ENCODE measurements around the gene APPL1.

DNA sequence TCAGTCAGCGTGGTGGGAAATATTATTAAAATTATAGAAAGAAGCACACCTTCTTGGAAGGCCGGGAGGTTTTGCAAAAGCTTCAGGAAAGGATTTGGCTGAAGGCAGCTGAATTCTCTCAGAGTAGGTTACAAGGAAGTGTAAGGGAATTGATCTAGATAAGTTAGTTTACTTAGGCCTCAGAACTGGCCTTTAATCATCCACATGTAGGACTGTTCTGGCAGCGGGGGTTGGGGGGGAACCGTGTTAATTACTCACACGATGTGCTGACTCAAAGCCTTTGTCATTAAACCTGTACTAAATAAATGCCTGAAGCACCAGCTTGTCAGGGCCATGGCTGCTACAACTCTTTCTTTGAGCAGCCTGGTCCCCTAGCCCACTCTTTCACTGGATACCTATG, 52.2 kb downstream of the APPL1 start:
- TF ChIP-seq, protein P1, sequence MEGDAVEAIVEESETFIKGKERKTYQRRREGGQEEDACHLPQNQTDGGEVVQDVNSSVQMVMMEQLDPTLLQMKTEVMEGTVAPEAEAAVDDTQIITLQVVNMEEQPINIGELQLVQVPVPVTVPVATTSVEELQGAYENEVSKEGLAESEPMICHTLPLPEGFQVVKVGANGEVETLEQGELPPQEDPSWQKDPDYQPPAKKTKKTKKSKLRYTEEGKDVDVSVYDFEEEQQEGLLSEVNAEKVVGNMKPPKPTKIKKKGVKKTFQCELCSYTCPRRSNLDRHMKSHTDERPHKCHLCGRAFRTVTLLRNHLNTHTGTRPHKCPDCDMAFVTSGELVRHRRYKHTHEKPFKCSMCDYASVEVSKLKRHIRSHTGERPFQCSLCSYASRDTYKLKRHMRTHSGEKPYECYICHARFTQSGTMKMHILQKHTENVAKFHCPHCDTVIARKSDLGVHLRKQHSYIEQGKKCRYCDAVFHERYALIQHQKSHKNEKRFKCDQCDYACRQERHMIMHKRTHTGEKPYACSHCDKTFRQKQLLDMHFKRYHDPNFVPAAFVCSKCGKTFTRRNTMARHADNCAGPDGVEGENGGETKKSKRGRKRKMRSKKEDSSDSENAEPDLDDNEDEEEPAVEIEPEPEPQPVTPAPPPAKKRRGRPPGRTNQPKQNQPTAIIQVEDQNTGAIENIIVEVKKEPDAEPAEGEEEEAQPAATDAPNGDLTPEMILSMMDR (conservative IDR thresholded peaks at IDR 0.05; ENCODE audit: low read depth, low read length): no peak
- no peak for TF ChIP-seq RAD21 (IDR thresholded peaks at IDR 0.05; ENCODE audit: low read length)
- no peak for TF ChIP-seq POLR2A (IDR thresholded peaks at IDR 0.05; ENCODE audit: low read depth, low read length)
- TF ChIP-seq BHLHE40 (IDR thresholded peaks at IDR 0.05; ENCODE audit: low read depth, low read length): no peak
- no peak for TF ChIP-seq CHD1 (IDR thresholded peaks at IDR 0.05; ENCODE audit: low read depth, low read length)
- TF ChIP-seq, protein P2, sequence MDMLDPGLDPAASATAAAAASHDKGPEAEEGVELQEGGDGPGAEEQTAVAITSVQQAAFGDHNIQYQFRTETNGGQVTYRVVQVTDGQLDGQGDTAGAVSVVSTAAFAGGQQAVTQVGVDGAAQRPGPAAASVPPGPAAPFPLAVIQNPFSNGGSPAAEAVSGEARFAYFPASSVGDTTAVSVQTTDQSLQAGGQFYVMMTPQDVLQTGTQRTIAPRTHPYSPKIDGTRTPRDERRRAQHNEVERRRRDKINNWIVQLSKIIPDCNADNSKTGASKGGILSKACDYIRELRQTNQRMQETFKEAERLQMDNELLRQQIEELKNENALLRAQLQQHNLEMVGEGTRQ (IDR thresholded peaks at IDR 0.05; ENCODE audit: low read depth, low read length): no peak
- TF ChIP-seq CEBPB (IDR thresholded peaks at IDR 0.05; ENCODE audit: low read depth, low read length): no peak
- TF ChIP-seq, protein P3, sequence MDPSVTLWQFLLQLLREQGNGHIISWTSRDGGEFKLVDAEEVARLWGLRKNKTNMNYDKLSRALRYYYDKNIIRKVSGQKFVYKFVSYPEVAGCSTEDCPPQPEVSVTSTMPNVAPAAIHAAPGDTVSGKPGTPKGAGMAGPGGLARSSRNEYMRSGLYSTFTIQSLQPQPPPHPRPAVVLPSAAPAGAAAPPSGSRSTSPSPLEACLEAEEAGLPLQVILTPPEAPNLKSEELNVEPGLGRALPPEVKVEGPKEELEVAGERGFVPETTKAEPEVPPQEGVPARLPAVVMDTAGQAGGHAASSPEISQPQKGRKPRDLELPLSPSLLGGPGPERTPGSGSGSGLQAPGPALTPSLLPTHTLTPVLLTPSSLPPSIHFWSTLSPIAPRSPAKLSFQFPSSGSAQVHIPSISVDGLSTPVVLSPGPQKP (IDR thresholded peaks at IDR 0.05; ENCODE audit: borderline replicate concordance, low read depth, low read length): no peak
- TF ChIP-seq MAFK (IDR thresholded peaks at IDR 0.05; ENCODE audit: low read depth, low read length): no peak

Data from IMR-90 (cell line).